Cortex of kidney (tissue), 1 donor: ENCODE results near the gene RBPJL.

Source experiments
- DNase-seq: peaks from one replicate; lab custom pipeline; 2025; lab: John Stamatoyannopoulos, UW

Gene RBPJL

GRCh38 chr20:45317826-45318225 lies 11.2 kb downstream of the RBPJL start:
- DNase-seq = no peak

GRCh38 chr20:45318386-45318939 lies 11.8 kb downstream of the RBPJL start:
- DNase-seq = no peak

- no peak for DNase-seq
Observed at GRCh38 chr20:45318948-45319347, 12.3 kb downstream of the RBPJL start.

GRCh38 chr20:45320948-45321595 lies 14.4 kb downstream of the RBPJL start:
- no peak for DNase-seq

GRCh38 chr20:45322952-45323383 lies 16.3 kb downstream of the RBPJL start:
- no peak for DNase-seq

GRCh38 chr20:45323731-45324130 lies 17.1 kb downstream of the RBPJL start:
- DNase-seq = no peak

GRCh38 chr20:45325371-45325770 lies 18.7 kb downstream of the RBPJL start:
- DNase-seq = no peak

GRCh38 chr20:45328451-45328850 lies 21.8 kb downstream of the RBPJL start:
- no peak for DNase-seq

- no peak for DNase-seq
Observed at GRCh38 chr20:45329497-45330319, 23.1 kb downstream of the RBPJL start.

GRCh38 chr20:45330476-45330875 lies 23.8 kb downstream of the RBPJL start:
- DNase-seq = no peak

GRCh38 chr20:45336530-45337366 lies 30.1 kb downstream of the RBPJL start:
- DNase-seq = no peak

- DNase-seq = peak; percentile 26
Observed at GRCh38 chr20:45337367-45338120, 30.9 kb downstream of the RBPJL start.

- DNase-seq = no peak
Observed at GRCh38 chr20:45338121-45339030, 31.7 kb downstream of the RBPJL start.

- DNase-seq = no peak
Observed at GRCh38 chr20:45339084-45339483, 32.4 kb downstream of the RBPJL start.

- DNase-seq = no peak
Observed at GRCh38 chr20:45339799-45340198, 33.2 kb downstream of the RBPJL start.

- DNase-seq = no peak
Observed at GRCh38 chr20:45340236-45340847, 33.7 kb downstream of the RBPJL start.

GRCh38 chr20:45340951-45341350 lies 34.3 kb downstream of the RBPJL start:
- no peak for DNase-seq

- DNase-seq = no peak
Observed at GRCh38 chr20:45341579-45341938, 34.9 kb downstream of the RBPJL start.

- DNase-seq = no peak
Observed at GRCh38 chr20:45341939-45342854, 35.6 kb downstream of the RBPJL start.
